Activated CD8-positive, alpha-beta memory T cell treated with anti-CD3 and anti-CD28 coated beads for 36 hours (primary cell): ENCODE measurements around the gene ATP9B. TPM values are rescaled to one million over a fixed set of nuclear protein-coding genes. Genes with fewer than 3 reads are reported as not detected.
"Not testable (repeated sequence)": the region's sequence is repeated elsewhere in the genome, so short reads cannot be mapped to it uniquely, and the experiment has no call there.

Experiments
- CTCF ChIA-PET: fragments of 350-600 bp; sonication (Branson Sonifier 250); formaldehyde crosslinking; loops from one replicate; lab custom pipeline; 2021; ENCODE audit warnings: antibody characterized with exemption; lab: Charles Lee
- POLR2A ChIA-PET: fragments of 350-600 bp; sonication (Branson Sonifier 250); formaldehyde crosslinking; loops from one replicate; lab custom pipeline; 2021; ENCODE audit warnings: antibody characterized with exemption; lab: Charles Lee
- total RNA-seq, 2 experiments: library from RNA; stranded (reverse); gene quantifications; one replicate each; pipeline ENCODE4 v1.2.3, GENCODE V29; 2021

Gene ATP9B
- total RNA-seq, 2 experiments from 2014 or later, result 19.6 to 20.4 TPM

DNA sequence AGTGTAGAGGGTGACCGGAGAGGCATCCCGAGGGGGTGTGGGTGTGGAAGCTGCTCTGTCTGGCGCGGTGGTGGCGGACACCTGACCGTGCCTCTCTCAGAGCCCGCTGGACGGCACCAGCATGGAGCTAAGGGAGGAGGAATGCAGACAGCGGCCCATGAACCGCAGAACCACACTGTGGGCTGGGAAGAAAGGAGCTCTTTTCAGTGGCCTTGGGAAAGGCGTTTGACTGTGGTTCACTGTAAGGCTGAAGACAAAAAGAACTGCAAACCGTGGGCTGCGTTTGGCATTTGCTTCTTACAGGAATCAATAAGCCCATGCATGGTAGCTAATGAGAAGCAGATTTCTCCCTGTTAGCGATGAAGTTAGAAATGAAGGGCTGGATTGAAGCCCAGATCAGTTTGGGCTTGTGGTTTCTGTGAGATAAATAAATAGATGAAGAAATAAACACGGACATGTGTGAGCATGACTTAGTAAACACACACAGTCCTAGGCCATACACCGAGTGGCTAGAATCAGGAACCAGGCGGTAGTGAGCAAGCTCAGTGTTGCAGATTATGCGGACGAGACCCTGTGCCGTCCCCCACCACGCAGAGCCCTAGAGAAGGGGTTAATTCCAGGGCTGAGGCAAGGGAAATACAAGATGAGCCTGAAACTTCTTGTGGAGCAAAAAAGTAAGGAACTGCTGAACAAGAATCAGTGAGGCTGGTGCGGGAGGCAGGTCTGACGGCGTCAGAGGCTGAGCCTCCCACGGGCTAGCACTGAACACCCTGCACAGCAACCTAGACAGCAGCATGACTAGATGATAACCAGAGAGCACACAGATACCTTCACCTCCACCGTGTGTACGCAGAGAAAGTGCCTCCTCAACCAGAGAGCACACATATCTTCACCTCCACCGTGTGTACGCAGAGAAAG, 297.2 kb downstream of the ATP9B start:
- ChIA-PET POLR2A (no interaction called here), CTCF (no interaction called here)

DNA sequence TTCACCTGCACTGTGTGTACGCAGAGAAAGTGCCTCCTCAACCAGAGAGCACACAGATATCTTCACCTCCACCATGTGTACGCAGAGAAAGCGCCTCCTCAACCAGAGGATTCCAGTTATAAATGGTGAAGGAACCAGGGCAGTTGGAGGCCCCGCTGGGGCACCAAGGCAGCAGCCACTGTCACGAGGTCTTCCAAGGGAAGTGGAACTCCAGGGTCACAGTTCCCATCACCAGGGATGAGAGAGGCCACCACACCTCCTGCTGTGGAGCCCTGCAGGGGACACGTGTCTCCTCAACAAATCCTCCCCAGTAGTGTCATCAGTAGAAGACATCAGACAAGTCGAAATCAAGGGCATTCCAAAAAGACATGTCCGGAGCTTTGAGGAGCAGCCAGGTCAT, 298.3 kb downstream of the ATP9B start:
- CTCF ChIA-PET, result no interaction called here
- POLR2A ChIA-PET, result no interaction called here

DNA sequence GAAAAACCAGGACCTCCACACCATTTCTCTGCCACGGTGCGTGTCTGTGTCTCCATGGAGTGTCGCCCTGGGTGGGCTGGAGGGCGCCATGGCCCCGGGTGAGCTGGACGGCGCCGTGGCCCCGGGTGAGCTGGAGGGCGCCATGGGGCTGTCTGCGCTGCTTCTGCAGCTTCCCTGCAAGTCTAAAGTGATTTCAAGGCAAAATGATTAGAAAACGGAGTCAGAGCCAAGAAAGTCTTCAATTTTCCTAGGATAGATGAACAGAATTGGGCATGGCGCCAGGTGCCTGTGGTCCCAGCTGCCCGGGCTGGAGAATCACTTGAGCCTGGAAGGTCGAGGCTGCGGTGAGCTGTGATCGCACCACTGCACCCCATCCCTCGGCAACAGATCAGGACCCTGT, 298.8 kb downstream of the ATP9B start:
- CTCF ChIA-PET, result interaction anchor here (0.7 kb wide), 1 partner anchor 13 kb away, joined by 3 read pairs; no protein-coding TSS in a partner anchor
- POLR2A ChIA-PET, result no interaction called here

DNA sequence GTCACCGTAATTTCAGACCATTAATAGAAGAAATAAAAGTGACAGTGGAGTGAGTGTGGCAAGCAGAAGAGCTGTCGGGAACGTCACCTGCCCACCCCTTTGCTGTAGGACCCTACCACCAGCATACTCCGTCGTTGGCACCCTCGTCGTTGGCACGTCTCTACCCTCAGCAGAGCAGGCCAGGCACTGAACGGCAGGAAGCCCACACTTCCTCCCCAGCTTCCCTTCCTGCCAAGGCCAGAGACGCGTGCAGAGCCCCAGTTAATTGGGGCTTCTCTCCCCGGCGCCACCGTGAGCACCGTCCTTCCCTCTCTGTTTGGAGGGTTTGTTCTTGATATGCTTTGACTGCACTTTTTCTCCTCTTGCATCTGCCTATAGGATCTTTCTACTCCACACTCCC, 299.5 kb downstream of the ATP9B start:
- ChIA-PET POLR2A (interaction anchor here (0.5 kb wide), 1 partner anchor 109 kb away, joined by 3 read pairs; no protein-coding TSS in a partner anchor), CTCF (interaction anchor here (0.7 kb wide), 2 partner anchors 13 to 275 kb away, joined by 3 read pairs; no protein-coding TSS in a partner anchor)

DNA sequence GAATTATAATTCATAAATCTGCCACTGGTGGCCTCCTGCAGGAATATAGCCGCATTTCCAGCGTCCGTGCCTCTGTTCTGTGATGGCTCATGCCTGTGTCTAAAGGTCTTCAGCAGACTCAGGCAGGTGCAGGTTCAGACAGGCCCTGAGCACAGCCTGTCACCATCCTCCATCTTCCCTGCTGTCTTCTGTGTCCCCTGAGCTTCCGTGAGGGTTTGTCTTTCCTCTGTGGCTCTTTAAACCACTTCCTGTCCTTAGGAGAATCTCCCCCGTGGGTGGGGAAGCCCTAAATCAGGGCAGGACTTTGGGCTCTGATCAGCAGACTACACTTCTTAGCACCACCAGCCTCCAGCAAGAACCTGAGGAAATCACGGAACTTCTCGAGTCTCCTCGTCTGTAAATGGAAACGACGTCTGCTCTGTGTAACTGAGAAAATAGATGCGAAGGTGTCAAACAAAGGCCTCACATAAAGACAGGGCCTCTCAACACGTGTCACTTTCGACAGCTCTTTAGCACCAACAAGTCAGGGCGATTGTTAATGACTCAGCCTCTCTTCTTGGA, 302.4 kb downstream of the ATP9B start:
- ChIA-PET POLR2A (no interaction called here), CTCF (no interaction called here)

DNA sequence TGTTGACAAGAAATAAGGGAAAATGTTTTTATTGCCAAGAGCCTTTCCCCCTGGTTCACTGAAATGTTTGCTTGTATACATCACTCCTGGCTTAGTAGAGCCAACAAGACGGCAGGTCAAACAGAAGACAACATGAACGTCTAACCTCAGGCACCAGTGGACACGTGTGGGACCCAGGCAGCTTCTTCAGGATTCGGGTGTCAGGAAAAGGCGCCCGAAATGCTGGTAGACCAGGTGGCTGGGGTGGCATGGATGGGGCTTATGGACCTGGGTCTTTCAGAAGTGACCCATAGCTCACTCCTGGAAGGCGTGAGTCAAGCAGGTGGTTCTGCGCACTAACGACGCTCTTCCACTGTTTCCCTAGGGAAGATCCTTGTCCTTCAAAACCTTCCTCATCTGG, 303.3 kb downstream of the ATP9B start:
- CTCF ChIA-PET, result no interaction called here
- POLR2A ChIA-PET, result no interaction called here

DNA sequence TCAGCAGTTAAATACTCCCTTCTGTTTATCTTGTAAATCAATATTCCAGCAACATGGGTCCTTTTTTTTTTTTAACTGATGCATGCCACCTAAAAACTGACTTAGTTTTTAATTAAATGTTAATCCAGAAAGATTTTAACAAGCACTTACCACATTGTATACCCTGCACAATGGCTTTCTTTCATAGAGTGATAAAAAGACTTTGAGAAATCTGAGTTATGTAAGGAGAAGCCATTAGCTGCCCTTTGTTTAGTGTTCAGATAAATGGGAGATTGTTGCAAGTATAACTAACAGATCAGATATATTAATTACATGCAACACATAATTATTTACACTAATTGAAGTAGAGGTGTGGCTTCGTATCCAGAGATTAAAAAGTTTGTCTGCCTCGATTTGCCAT, 303.8 kb downstream of the ATP9B start:
- CTCF ChIA-PET, result interaction anchor here (0.6 kb wide), 1 partner anchor 233 kb away, joined by 3 read pairs; no protein-coding TSS in a partner anchor
- POLR2A ChIA-PET, result no interaction called here

DNA sequence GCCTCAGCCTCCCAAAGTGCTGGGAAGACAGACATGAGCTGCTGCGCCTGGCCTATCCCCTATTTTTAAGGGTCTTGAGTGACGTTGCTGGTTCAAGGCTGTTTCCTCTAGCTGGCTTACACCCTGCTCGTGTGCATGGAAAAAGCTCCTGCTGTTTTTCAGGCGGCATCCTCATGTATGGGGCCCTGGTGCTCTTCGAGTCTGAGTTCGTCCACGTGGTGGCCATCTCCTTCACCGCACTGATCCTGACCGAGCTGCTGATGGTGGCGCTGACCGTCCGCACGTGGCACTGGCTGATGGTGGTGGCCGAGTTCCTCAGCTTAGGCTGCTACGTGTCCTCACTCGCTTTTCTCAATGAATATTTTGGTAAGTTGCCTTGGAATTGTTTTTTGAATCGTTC, 304.5 kb downstream of the ATP9B start:
- POLR2A ChIA-PET, result no interaction called here
- CTCF ChIA-PET, result no interaction called here

DNA sequence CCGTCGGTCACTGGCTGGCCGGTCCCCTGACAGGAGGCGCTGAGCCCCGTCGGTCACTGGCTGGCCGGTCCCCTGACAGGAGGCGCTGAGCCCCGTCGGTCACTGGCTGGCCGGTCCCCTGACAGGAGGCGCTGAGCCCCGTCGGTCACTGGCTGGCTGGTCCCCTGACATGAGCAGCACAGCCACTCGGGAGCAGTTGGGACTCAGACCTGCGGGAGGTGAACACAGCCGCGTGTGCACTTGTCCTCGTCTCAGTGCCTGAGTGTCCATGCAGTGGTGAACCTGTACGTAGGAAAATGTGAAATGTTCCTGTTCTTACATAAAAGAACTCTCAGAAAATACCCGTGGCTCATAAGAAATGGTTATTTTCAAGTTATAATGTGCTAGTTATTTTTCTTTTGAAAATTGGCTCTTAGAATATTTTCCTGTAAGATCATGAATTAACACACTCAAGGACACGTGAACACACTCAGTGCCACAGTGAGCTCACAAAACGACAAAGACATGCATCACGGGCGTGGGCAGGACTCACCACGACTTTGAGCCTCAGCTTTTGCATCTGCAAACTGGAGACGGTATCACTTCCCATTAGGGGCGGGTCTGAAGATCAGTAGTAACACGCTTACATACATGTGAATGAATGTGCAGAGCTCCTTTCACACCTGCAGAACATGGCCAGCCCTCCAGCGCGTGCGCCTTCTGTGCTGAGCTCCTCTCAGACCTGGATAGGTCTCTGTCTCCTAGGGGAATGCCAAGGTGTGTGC, 305.4 kb downstream of the ATP9B start:
- CTCF ChIA-PET, result no interaction called here
- POLR2A ChIA-PET, result no interaction called here

DNA sequence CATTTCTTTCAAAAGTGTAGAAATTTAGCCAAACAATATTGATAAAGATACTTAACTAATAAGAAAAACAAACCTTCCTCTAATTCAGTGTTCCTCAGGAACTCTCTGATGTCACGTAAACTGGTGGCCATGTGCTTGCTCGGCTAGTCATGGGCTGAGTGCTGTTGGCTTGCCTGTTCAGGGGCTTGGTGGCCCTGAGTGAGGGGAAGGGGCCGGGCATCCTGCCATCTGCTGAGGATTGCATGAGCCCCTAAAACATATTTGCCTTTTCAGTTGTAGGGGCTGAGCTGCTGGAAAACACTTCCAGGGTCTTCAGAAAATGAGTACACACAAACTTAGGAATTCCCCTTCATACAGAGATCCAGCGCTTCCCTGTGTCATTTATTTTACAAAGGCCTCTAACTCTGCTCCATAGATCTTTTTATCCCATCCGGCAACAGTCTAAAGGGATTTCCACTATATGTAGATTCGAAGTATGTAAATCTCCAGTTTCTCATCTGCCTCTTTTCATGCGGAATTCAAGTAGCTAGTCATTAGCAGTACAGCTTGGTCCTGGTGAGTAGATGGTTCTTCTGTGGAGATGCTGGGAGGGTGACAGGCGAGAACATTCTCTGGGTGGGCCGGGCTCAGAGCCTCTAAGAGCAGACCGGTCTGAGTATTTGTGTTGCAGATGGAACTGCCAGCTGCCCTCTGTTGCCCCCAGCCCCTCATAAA, 306.4 kb downstream of the ATP9B start:
- ChIA-PET CTCF (no interaction called here), POLR2A (no interaction called here)

DNA sequence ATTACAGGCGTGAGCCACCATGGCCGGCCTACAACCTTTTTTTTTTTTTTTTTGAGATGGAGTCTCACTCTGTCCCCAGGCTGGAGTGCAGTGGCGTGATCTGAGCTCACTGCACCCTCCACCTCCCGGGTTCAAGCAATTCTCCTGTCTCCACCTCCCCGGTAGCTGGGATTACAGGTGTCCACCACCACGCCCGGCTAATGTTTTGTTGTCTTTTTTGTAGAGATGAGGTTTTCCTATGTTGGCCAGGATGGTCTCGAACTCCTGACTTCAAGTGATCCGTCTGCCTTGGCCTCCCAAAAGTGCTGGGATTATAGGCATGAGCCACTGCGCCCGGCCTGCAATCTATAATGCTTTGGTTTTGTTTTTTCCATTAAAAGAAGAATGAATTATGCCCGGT, 307.5 kb downstream of the ATP9B start:
- POLR2A ChIA-PET, result not testable (repeated sequence)
- CTCF ChIA-PET, result interaction anchor here (0.6 to 0.7 kb wide), 2 partner anchors 39 to 392 kb away, joined by 3 read pairs; no protein-coding TSS in a partner anchor

DNA sequence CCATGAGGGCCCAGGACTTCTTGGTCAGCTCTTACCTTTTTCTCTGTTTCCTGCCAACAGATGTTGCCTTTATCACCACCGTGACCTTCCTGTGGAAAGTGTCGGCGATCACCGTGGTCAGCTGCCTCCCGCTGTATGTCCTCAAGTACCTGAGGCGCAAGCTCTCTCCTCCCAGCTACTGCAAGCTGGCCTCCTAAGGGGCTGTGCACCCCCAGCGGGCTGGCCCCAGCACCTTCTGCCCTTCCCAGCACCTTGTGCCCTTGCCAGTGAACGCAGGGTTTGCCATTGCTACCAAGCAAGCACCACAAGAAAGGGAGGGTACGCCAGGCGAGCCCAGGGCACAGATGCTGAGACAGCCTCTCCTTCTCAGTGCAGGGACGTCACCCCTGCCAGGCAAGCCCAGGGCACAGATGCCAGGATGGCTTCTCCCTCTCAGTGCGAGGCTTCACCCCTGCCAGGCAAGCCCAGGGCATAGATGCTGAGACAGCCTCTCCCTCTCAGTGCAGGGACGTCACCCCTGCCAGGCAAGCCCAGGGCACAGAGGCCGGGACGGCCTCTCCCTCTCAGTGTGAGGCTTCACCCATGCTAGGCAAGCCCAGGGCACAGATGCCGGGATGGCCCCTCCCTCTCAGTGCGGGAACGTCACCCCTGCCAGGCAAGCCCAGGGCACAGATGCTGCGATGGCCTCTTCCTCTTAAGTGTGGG, 308.1 kb downstream of the ATP9B start:
- ChIA-PET CTCF (interaction anchor here (0.7 to 4.4 kb wide), 5 partner anchors 149 to 392 kb away, joined by 3 to 24 read pairs (median 5); no protein-coding TSS in a partner anchor), POLR2A (interaction anchor here (0.6 kb wide), 1 partner anchor 49 kb away, joined by 5 read pairs; no protein-coding TSS in a partner anchor)

DNA sequence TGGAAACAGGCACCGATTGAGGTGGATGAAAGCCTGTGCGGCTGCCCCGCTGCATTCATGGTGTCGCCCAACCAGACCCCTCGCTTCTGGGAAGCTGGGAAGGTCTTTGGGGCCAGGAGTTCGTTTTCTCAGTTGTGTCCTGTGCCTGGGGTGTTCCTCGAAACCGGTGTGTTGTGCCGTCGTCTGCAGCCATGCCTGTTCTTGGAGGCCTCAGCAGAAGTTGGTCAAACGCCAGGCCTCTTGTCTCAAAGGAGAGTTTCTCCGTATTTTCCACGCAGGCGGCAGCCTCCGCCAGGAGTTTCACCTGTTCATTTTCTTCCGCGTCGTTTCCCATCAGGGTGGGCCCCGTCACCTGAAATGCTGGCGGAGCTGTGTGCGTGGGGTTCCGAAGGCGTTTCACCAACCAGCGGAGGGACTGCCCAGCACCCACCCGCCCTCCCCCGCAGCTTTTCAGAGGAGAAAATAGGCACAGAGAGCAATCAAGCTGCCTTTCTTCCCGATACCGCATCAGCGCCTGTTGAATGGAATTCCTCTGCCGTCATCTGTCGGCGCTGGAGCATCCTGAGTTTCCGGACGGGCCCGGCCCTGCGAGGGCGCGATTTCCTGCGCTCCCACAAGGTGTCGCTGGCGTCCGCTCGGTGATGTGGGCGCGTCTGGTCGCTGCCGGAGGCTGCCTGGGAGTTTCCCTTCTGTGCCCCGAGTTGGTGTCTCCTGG, 309.5 kb downstream of the ATP9B start:
- POLR2A ChIA-PET, result no interaction called here
- CTCF ChIA-PET, result interaction anchor here (0.8 to 4.4 kb wide), 10 partner anchors 10 to 273 kb away, joined by 3 to 37 read pairs (median 4); no protein-coding TSS in a partner anchor

DNA sequence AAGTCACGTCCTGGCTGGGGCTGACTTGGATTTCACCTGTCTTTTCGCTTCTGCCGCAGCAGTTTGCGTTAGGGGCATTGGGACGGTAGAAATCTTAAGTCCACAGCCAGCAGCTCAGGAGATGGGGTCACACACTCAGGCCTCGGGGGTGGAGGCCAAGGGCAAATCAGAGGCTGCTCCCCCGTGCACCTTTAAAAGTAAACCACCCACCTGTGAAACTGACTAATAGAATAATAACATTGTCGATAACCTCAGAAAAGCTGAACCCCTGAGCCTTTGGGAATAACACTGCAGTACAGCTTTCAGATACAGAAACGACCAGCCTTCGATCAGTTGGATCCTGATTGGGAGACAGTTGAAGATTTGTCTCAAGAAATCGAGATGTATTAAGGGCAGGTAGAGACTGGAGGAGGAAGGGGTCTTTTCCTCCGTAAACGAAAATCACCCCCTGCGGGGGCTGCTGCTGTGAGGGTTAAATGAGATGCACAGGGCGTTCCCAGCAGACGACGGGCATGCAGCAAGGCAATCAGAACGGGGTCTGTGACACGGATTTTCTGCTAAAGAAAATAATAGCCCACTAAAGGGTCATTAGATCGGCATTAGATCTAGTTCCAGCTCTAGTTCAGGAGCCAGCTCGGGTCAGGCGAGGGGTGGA, 310.2 kb downstream of the ATP9B start:
- POLR2A ChIA-PET, result no interaction called here

DNA sequence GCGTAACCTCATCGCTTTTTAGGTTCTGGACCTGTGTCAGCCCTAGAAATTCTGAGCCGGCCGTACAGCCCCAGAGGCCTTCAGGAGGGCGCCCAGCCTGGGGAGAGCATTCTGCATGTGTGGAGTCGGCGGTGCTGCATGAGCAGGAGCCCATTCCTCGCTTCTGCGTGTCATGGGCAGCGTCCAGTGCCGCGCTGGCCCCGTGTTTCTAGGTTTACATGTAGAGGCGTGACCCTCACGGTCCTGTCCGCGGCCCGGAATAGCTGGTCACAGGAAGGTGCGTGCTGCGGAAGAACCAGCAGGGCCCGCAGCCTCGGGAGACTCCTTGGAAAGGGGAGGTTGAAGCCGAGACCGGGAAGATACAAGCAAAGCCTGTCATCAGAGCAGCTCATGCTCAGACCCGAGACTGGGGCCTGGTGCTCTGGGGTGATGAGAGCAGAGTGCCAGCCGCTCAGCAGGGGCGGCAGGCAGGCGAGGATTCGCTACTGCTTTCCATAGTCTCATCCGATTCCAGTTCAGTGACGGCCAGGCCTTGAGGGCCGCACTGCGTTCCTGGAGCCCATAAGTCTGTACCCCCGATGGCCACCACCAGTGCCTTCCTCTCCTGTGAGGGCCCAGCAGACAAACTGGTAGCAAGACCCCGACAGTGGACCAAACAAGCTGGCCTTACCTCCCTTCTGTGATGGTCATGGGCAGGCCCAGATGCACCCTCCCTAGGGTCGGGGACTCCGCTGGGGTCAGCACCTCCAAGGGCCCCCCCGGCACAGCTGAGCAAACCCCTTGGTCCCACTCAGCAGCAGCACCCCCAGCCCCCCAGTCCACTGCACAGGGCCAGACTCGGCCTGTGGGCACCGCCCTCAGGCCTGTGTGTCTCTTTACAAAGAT, 311.0 kb downstream of the ATP9B start:
- ChIA-PET POLR2A (interaction anchor here (1.1 kb wide), 1 partner anchor 13 kb away, joined by 3 read pairs; no protein-coding TSS in a partner anchor), CTCF (interaction anchor here (0.7 to 4.4 kb wide), 16 partner anchors 12 to 317 kb away, joined by 3 to 37 read pairs (median 4); no protein-coding TSS in a partner anchor)

More for the DNA sequence above, 310.2 kb downstream of the ATP9B start:
- CTCF ChIA-PET, result interaction anchor here (0.8 to 4.4 kb wide), 10 partner anchors 9 to 272 kb away, joined by 3 to 37 read pairs (median 6); no protein-coding TSS in a partner anchor
